Stimulated activated CD8-positive, alpha-beta memory T cell treated with anti-CD3 and anti-CD28 coated beads, Interleukin-12 subunit alpha, Interleukin-12 subunit beta, amount 100 ng/mL, for 24 hours (primary cell): ENCODE data around the gene FERMT3.
"Not testable (repeated sequence)": the region's sequence is repeated elsewhere in the genome, so short reads cannot be mapped to it uniquely, and the experiment has no call there.

ENCODE experiments used
- DNase-seq: peaks from one replicate; pipeline ENCODE4 v3.0.0-alpha.2; 2020; ENCODE audit errors: extremely low read depth

Gene FERMT3

DNA sequence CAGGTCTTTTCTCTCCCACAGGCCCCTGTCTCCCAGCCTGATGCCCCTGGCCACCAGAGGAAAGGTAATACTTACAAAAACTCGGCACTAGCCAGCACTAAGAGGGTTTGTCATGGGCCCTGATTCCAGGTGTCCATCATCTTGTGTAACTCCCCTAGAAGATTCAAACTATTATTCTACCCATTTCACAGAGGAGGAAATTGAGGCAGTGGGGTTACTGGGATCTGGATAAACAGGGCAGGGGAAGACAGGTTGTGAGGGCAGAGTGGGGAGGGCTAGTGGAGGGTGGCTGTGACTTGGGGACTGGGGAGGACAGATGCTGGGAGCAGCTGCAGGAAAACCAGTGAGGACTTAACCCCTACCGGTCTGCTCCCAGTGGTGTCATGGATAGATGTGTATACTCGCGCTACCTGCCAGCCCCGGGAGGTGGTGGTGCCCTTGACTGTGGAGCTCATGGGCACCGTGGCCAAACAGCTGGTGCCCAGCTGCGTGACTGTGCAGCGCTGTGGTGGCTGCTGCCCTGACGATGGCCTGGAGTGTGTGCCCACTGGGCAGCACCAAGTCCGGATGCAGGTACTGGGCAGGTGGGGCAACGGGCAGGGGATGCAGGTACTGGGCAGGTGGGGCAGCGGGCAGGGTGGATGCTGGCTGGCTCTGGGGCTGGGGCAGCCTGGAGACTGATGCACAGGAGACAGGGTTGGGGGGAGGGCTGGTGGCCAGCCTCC is 29.1 kb downstream of the FERMT3 start:
- no peak for DNase-seq

- no peak for DNase-seq
Measured at GRCh38 chr11:64237484-64237951, 31.0 kb downstream of the FERMT3 start.

GRCh38 chr11:64238076-64238475 is 31.6 kb downstream of the FERMT3 start:
- DNase-seq = no peak

DNA sequence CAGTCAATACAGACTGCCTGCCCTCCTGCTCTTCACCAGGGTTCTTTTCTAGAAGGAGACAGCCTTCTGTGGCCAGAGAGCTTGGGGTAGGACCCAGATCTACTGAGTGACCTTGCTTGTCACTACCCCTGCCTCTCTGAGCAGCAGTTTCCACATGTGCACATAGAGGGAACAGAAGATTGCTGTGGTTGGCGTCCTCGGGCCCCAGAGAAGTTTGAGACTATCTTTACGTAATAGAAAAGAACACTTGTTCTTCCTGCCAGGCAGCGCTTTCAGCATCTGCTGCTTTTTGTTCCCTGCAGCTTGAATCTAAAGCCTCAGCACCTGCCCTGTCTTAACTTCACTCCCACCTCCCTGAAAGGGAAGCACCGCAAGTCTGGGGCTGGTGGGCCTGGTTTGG is 32.5 kb downstream of the FERMT3 start:
- DNase-seq = no peak

DNA sequence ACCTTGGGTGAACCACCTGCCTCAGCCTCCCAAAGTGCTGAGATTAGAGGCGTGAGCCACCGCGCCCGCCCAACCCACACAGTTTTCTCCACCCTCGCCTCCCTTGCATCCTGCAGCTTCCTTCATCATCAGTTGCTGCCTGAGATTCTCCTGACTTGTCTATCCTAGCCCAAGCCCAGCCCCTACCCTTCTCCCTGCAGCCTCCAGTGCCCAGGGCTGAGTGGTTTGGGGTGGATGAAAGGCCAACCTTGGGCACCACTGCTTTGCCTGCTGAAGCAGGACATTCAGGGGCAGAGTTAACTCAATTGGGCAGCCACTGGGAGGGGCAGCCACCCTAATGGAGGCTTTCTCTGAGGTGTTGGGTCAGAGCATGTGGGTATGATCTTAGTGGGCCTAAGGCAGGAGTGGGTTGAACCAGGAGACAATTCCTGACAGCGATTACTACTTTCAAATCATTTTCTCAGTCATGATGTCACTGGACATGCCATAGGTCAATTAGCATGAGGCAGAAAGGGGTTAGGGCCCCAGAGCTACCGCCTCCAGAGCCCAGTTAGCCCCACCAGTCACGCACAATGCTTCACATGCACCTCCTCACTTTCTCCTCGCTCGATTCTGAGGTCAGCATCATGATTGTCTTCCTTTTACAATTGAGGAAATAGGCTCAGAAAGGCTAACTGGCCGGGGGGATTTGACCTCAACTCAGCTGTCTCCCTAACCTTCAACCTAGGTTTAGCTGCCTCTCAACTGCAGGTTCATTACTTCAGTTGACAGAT is 33.3 kb downstream of the FERMT3 start:
- no peak for DNase-seq

DNA sequence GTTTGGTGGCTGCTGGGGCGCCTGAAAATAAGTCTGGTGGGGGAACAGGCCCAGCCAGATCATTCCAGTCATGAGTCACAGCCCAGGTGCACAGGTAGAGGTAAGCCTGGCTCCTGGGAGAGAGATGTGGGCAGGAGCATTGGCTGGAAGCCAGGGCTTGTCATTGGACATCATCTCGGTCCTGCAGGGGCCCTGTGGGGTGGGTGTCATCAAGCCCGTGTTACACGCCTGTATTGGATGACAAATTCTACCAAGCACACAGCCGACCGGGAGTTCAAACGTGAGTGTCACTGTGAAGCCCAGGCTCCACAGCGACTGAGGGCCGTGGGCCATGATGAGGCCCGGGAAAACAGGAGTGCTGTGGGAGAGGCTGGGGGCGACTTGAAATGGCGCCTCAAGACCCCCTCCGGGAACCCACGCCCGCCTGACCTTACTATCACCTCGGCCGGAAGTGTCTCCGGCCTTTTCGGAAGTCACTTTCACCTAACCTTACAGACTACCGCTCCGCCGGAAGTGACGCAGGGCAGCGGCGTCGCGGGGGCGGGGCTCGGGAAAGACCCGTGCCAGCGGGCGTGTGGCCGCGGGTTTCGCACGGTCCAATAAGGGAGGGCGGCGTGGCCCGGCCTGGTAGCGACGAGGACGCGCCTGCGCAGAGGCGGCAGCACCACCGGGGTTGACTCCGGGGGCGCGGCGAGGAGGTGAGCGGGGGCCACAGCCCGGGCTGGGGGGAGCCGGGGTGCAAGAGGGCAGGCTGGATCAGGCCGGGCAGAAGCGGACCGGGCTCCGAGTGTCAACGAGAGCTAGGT is 34.1 kb downstream of the FERMT3 start, which contains the start of gene FKBP2:
TSS of gene FKBP2 (plus strand) at position 661 of the 806 bp plus-strand sequence. CDS start 1,293 bp downstream, outside the sequence.
- DNase-seq = peak; percentile 96

DNA sequence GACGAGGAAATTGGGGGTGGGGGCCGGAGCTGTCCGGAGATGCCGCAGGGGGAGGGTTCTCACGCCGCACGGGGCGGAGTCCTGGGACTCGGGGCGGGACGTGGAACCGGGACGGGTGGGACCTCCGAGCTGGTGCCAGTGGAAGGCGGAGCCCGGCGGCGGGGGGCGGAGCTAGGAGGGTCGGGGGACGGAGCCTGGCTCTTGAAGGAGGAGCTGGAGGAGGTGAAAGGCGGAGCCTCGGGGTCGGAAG is 34.6 kb downstream of the FERMT3 start:
- peak; percentile 99 for DNase-seq

GRCh38 chr11:64241491-64242374 is 35.2 kb downstream of the FERMT3 start:
- no peak for DNase-seq

GRCh38 chr11:64243236-64243854 is 36.8 kb downstream of the FERMT3 start:
- no peak for DNase-seq

DNA sequence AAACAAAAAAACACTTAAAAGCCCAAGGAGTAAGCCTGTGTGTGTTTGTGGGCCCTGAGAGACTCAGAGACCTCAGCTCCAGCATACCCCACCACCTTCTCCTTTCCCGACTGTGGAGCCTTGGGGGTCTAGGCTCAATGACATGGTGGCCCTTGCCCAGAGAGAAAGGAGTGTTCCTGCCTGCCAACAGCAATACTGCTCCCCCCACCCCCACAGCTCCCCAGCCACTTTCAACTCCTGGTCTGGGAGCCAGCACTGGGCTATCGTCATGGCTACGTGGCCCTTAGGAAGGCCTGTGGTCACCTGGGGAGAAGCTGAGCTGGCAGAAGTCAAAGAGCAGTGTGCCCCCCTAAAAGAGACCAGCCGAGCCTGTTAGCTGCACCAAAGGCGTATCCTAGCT is 37.6 kb downstream of the FERMT3 start:
- no peak for DNase-seq

GRCh38 chr11:64244966-64245365 is 38.4 kb downstream of the FERMT3 start:
- no peak for DNase-seq

- no peak for DNase-seq
Measured at GRCh38 chr11:64245401-64245796, 38.9 kb downstream of the FERMT3 start.

- DNase-seq = no peak
Measured at GRCh38 chr11:64245797-64246620, 39.5 kb downstream of the FERMT3 start.

GRCh38 chr11:64246621-64246870 is 40.0 kb downstream of the FERMT3 start:
- DNase-seq = not testable (repeated sequence)

DNA sequence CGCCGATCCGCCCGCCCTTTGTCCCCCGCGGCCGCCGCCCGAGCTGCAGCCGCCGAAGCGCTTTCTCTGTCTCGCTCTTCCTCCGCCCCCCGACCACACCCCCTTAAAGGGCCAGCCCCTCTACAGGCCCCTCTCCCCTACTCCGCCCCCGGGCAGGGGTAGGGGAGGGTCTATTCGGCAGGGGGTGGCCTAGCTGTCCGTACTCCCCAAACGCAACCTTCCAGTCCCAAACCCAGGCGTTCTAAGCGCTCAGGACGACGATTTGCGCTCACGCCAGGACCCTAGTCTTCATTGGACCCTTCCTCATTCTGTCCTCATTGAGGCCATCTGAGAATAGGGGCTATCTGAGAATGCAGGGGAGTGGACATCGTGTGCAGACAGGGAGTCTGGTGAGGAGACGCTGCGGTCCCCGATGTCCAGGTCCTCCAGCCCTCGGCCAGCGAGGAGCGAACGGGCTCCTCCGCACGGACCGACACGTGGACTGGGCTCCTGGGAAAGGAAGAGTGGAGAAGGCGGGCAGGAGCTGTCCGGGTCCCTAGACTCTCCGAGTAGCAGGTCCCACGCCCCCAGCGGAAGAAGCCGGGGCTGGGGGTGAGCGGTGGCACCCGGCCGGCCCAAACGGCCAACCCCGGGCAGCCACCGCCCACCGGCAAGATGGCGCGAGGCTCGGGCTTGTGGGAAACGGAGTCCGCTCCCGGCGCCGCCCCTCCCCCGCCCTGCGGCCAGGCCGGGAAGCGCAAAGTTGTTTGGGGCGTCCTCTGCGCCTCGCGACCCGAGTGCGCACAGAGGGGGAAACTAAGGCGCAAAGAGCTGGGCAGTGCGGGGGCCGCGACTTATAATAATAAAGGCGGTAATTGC is 40.6 kb downstream of the FERMT3 start, which contains the start of gene PPP1R14B:
TSS of gene PPP1R14B (minus strand) at position 73 of the 858 bp plus-strand sequence. CDS start 270 bp downstream, outside the sequence.
- peak; percentile 76 for DNase-seq

GRCh38 chr11:64247729-64248531 is 41.4 kb downstream of the FERMT3 start:
- no peak for DNase-seq

DNA sequence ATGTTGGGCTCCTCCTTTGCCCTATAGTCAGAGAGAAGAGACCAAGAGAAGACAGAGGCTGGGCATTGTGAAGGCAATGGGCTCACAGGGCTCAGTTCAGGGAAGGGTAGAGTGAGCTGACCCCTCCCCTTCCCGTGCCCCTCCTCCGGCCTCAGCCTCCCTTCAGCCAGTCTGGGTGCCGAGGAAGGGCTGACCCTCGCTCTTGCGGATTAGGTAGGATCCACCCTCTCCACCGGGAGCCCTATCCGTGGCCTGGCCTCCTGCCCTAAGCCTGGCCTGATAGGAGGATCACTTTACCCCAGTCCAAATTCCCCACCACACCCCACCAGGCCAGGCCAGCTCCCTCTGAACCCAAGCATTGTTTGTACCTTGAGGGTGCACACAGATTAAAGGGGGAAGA is 42.1 kb downstream of the FERMT3 start:
- DNase-seq = no peak

DNA sequence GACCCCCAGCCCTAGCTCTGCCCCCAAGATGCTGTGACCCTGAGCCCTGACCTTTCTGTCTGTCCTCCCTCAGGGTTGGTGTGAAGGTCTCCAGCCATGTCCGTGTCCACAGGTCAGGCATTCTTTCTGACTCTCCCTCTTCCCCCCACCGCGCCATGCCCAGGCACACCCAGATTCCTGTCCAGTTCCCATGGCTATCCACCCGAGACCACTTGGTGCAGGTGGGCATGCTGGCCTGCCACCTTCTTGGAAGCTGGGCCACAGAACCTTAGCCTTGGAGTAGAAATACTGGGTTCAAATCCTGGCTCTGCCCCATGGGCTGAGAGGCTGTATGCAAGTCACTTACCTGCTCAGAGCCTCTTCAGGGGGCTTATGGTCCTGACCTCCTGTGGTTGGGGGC is 42.5 kb downstream of the FERMT3 start:
- DNase-seq = no peak
